ENCODE data around the gene EFEMP1.

The EFEMP1 gene

DNA sequence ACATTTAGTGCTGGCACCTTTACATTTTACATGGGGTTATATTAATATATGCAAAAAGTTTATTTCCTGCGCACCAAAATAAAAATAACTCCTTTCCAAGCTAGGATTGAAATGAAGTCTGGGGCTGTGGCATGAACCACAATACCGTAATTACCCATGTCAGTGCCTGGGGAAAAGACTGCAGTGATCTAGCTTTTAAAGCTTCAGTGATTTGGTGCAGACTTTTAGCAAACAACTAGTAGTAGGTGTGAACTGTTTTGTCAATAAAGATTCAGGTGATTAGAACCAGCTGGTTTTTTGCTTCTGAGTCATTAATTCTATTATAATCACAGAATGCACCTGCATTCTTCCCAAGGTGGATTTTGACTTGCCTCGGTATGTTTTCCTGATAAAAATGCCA, 21.2 kb downstream of the EFEMP1 start:
- TF ChIP-seq CTCF (conservative IDR thresholded peaks at IDR 0.05; ENCODE audit: low read depth, low read length), result no peak
- DNase-seq (ENCODE audit: low read depth), result no peak
- H3K4me3 ChIP-seq (ENCODE audit: low read depth, low read length), result no peak overlapping the region

DNA sequence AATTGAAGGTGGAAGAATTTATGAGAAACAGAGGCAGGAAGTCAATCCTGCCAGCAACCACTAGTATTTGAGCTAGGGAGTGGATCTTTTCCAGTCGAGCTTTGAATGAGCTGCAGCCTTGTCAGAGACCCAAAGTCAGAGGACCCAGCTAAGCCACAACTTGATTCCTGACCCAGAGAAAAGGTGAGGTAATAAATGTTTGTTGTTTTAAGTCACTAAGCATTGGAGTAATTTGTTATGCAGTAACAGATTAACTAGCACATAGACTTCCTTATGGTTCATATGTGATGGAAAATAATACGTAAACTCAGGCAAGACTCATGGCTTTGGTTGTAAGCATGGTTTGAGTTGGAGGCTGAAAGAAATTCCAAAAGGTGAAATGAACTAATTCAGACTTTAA, 21.6 kb downstream of the EFEMP1 start:
- peak; percentile 44 for DNase-seq (ENCODE audit: low read depth)
- TF ChIP-seq CTCF (conservative IDR thresholded peaks at IDR 0.05; ENCODE audit: low read depth, low read length), result no peak
- no peak overlapping the region for H3K4me3 ChIP-seq (ENCODE audit: low read depth, low read length)

DNA sequence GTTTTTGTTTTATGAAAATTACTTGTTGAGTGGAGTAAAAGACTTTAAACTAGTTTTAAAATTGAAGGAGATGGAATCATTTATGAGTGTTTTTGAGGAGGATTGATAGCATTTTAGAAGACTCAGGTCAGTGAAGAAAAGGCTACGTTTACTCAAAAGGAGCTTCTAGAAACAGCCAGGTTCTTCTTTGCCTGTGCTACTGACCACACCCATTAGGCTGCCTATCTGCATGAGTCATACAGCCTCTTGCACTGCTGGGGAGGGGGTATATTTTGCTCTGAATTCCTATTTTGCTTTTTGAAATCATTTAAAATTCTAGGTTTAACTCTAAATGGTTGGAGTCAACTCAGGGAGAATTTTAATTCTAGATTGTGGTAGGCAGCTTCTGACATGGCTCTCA, 22.3 kb downstream of the EFEMP1 start:
- TF ChIP-seq CTCF (conservative IDR thresholded peaks at IDR 0.05; ENCODE audit: low read depth, low read length), result no peak
- peak; percentile 80 for DNase-seq (ENCODE audit: low read depth)
- H3K4me3 ChIP-seq (ENCODE audit: low read depth, low read length), result no peak overlapping the region

GRCh38 chr2:55899881-55900280, 23.7 kb downstream of the EFEMP1 start:
- no peak for TF ChIP-seq CTCF (conservative IDR thresholded peaks at IDR 0.05; ENCODE audit: low read depth, low read length)
- no peak overlapping the region for H3K4me3 ChIP-seq (ENCODE audit: low read depth, low read length)
- no peak for DNase-seq (ENCODE audit: low read depth)

DNA sequence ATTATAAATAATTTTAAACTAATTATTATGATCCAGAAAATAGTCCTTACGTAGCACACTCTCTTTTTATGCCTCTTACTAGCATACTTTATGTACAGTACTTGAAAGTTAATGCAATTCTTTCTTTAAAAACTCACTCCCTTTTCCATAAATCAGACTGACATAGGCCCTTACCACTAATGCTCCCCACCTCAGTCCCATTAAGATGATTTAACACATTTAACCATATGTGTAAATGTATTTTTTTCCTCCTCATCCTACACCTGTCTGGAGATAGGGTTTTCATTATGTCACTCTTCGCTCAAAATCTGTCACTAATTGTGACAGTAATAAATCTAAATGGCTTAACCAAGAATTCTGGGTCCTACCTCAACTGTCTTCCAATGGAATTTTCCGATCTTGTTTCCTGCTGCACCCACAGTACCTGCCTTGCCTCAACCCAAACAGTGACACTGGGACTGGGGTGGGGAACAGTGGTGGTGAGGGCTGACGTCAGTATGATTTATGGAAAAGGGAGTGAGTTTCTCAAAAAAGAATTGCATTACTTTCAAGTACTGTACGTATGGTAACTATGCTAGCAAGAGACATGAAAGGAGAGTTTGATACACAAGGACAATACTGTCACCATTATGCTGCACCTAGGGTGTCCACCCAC, 25.1 kb downstream of the EFEMP1 start:
- no peak for TF ChIP-seq CTCF (conservative IDR thresholded peaks at IDR 0.05; ENCODE audit: low read depth, low read length)

DNA sequence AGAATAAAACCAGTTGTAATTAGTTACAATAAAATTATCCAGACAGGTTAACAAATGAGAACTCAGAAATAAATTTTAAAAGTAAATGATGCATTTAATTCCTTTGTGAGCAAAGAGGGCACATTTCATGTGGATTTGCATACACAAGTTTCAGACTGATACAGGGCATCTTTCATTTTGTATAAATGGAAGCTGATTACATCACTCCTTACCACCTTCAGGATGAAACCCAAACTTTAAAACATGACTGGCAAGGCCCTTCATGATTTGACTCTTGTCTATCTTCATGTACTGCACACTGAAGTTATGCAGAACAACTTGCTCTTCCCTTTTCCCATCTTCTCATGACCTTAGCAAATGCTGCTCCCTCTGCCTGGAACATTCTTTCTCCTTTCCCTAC, 26.9 kb downstream of the EFEMP1 start:
- no peak for TF ChIP-seq CTCF (conservative IDR thresholded peaks at IDR 0.05; ENCODE audit: low read depth, low read length)
- no peak for DNase-seq (ENCODE audit: low read depth)
- no peak overlapping the region for H3K4me3 ChIP-seq (ENCODE audit: low read depth, low read length)

More for the DNA sequence above, 25.1 kb downstream of the EFEMP1 start:
- no peak overlapping the region for H3K4me3 ChIP-seq (ENCODE audit: low read depth, low read length)
- DNase-seq (ENCODE audit: low read depth), result no peak

GRCh38 chr2:55894720-55895119, 28.9 kb downstream of the EFEMP1 start:
- H3K4me3 ChIP-seq (ENCODE audit: low read depth, low read length), result no peak overlapping the region
- DNase-seq (ENCODE audit: low read depth), result no peak
- no peak for TF ChIP-seq CTCF (conservative IDR thresholded peaks at IDR 0.05; ENCODE audit: low read depth, low read length)

Measured in choroid plexus epithelial cell (primary cell).